ENCODE results near the gene SLC29A3. TPM values are rescaled to one million over a fixed set of nuclear protein-coding genes. Genes with fewer than 3 reads are reported as not detected.

SLC29A3 gene
- total and polyA plus RNA-seq, 2 donors = 2.5 to 5.6 TPM

GRCh38 chr10:71391701-71392100, 72.6 kb downstream of the SLC29A3 start:
- H3K36me3 ChIP-seq (ENCODE audit: control insufficient read depth in 2 of 2, insufficient read depth in 2 of 2, low read length in 1 of 2) = no peaks in the 10 kb centered on the region
- H3K4me1 ChIP-seq (ENCODE audit: control insufficient read depth in 2 of 2, insufficient read depth in 2 of 2, low read length in 2 of 2) = peaks cover 9 to 19% of the 10 kb centered on the region in 2 donors
- 97% methylated on average over 5 of the region's 5 CpGs for WGBS
- no peak overlapping the region for H3K27ac ChIP-seq (ENCODE audit: low read depth in 1 of 2, low read length in 1 of 2)
- no peak overlapping the region for H3K4me3 ChIP-seq (ENCODE audit: low read length in 2 of 2)
- no peak for DNase-seq (ENCODE audit: low read depth in 6 of 9, low spot score in 9 of 9)
- H3K27me3 ChIP-seq (ENCODE audit: control insufficient read depth in 2 of 2, insufficient read depth in 1 of 2, low read length in 1 of 2) = peaks cover 11 to 34% of the 10 kb centered on the region in 2 donors
- no peaks in the 10 kb centered on the region for H3K9me3 ChIP-seq (ENCODE audit: control insufficient read depth in 2 of 2, insufficient read depth in 1 of 2, low read length in 1 of 2)

- no peaks in the 10 kb centered on the region for H3K9me3 ChIP-seq (ENCODE audit: control insufficient read depth in 2 of 2, insufficient read depth in 1 of 2, low read length in 1 of 2)
- WGBS = 81% methylated on average over 1 of the region's 1 CpG
- H3K4me3 ChIP-seq (ENCODE audit: low read length in 2 of 2) = no peak overlapping the region
- H3K27ac ChIP-seq (ENCODE audit: low read depth in 1 of 2, low read length in 1 of 2) = no peak overlapping the region
- H3K27me3 ChIP-seq (ENCODE audit: control insufficient read depth in 2 of 2, insufficient read depth in 1 of 2, low read length in 1 of 2) = peaks cover 17 to 39% of the 10 kb centered on the region in 2 donors
- no peak for DNase-seq (ENCODE audit: low read depth in 6 of 9, low spot score in 9 of 9)
- H3K36me3 ChIP-seq (ENCODE audit: control insufficient read depth in 2 of 2, insufficient read depth in 2 of 2, low read length in 1 of 2) = no peaks in the 10 kb centered on the region
- peaks cover 14 to 20% of the 10 kb centered on the region in 2 donors for H3K4me1 ChIP-seq (ENCODE audit: control insufficient read depth in 2 of 2, insufficient read depth in 2 of 2, low read length in 2 of 2)
Observed at GRCh38 chr10:71392292-71392691, 73.2 kb downstream of the SLC29A3 start.

- H3K27ac ChIP-seq (ENCODE audit: low read depth in 1 of 2, low read length in 1 of 2) = no peak overlapping the region
- no peaks in the 10 kb centered on the region for H3K36me3 ChIP-seq (ENCODE audit: control insufficient read depth in 2 of 2, insufficient read depth in 2 of 2, low read length in 1 of 2)
- 95% methylated on average over 16 of the region's 16 CpGs for WGBS
- H3K27me3 ChIP-seq (ENCODE audit: control insufficient read depth in 2 of 2, insufficient read depth in 1 of 2, low read length in 1 of 2) = peaks cover 25 to 47% of the 10 kb centered on the region in 2 donors
- DNase-seq (ENCODE audit: low read depth in 6 of 9, low spot score in 9 of 9) = no peak
- H3K9me3 ChIP-seq (ENCODE audit: control insufficient read depth in 2 of 2, insufficient read depth in 1 of 2, low read length in 1 of 2) = no peaks in the 10 kb centered on the region
- no peak overlapping the region for H3K4me3 ChIP-seq (ENCODE audit: low read length in 2 of 2)
- H3K4me1 ChIP-seq (ENCODE audit: control insufficient read depth in 2 of 2, insufficient read depth in 2 of 2, low read length in 2 of 2) = peaks cover 17 to 27% of the 10 kb centered on the region in 2 donors
Observed at GRCh38 chr10:71392791-71393781, 74.0 kb downstream of the SLC29A3 start.

- H3K36me3 ChIP-seq (ENCODE audit: control insufficient read depth in 2 of 2, insufficient read depth in 2 of 2, low read length in 1 of 2) = no peaks in the 10 kb centered on the region
- H3K4me3 ChIP-seq (ENCODE audit: low read length in 2 of 2) = no peak overlapping the region
- peaks cover 17 to 27% of the 10 kb centered on the region in 2 donors for H3K4me1 ChIP-seq (ENCODE audit: control insufficient read depth in 2 of 2, insufficient read depth in 2 of 2, low read length in 2 of 2)
- WGBS = 98% methylated on average over 8 of the region's 8 CpGs
- no peak overlapping the region for H3K27ac ChIP-seq (ENCODE audit: low read depth in 1 of 2, low read length in 1 of 2)
- DNase-seq (ENCODE audit: low read depth in 6 of 9, low spot score in 9 of 9) = no peak
- H3K9me3 ChIP-seq (ENCODE audit: control insufficient read depth in 2 of 2, insufficient read depth in 1 of 2, low read length in 1 of 2) = no peaks in the 10 kb centered on the region
- H3K27me3 ChIP-seq (ENCODE audit: control insufficient read depth in 2 of 2, insufficient read depth in 1 of 2, low read length in 1 of 2) = peaks cover 33 to 56% of the 10 kb centered on the region in 2 donors
Observed at GRCh38 chr10:71393841-71394475, 74.9 kb downstream of the SLC29A3 start.

- Histone ChIP-seq H3K27ac (ENCODE audit: low read depth in 1 of 2, low read length in 1 of 2) (no peak overlapping the region), H3K4me3 (ENCODE audit: low read length in 2 of 2) (no peak overlapping the region), H3K27me3 (ENCODE audit: control insufficient read depth in 2 of 2, insufficient read depth in 1 of 2, low read length in 1 of 2) (peaks cover 36 to 67% of the 10 kb centered on the region in 2 donors), H3K36me3 (ENCODE audit: control insufficient read depth in 2 of 2, insufficient read depth in 2 of 2, low read length in 1 of 2) (no peaks in the 10 kb centered on the region), H3K4me1 (ENCODE audit: control insufficient read depth in 2 of 2, insufficient read depth in 2 of 2, low read length in 2 of 2) (peaks cover 17 to 25% of the 10 kb centered on the region in 2 donors), H3K9me3 (ENCODE audit: control insufficient read depth in 2 of 2, insufficient read depth in 1 of 2, low read length in 1 of 2) (no peaks in the 10 kb centered on the region)
- DNase-seq (ENCODE audit: low read depth in 6 of 9, low spot score in 9 of 9) = no peak
- 98% methylated on average over 11 of the region's 11 CpGs for WGBS
Observed at GRCh38 chr10:71394926-71395562, 76.0 kb downstream of the SLC29A3 start.

GRCh38 chr10:71395621-71396020, 76.6 kb downstream of the SLC29A3 start:
- peaks cover 36 to 72% of the 10 kb centered on the region in 2 donors for H3K27me3 ChIP-seq (ENCODE audit: control insufficient read depth in 2 of 2, insufficient read depth in 1 of 2, low read length in 1 of 2)

GRCh38 chr10:71396084-71396710, 77.1 kb downstream of the SLC29A3 start:
- Histone ChIP-seq H3K4me1 (ENCODE audit: control insufficient read depth in 2 of 2, insufficient read depth in 2 of 2, low read length in 2 of 2) (peaks cover 8 to 14% of the 10 kb centered on the region in 2 donors), H3K27me3 (ENCODE audit: control insufficient read depth in 2 of 2, insufficient read depth in 1 of 2, low read length in 1 of 2) (peaks cover 36 to 76% of the 10 kb centered on the region in 2 donors), H3K27ac (ENCODE audit: low read depth in 1 of 2, low read length in 1 of 2) (peak overlapping the region in 1 of 2 donors; percentile 37), H3K36me3 (ENCODE audit: control insufficient read depth in 2 of 2, insufficient read depth in 2 of 2, low read length in 1 of 2) (no peaks in the 10 kb centered on the region), H3K9me3 (ENCODE audit: control insufficient read depth in 2 of 2, insufficient read depth in 1 of 2, low read length in 1 of 2) (no peaks in the 10 kb centered on the region), H3K4me3 (ENCODE audit: low read length in 2 of 2) (peak overlapping the region in 1 of 2 donors; percentile 54)
- peak in 5 of 9 donors; percentile 27 to 67 (median 30) for DNase-seq (ENCODE audit: low read depth in 6 of 9, low spot score in 9 of 9)
- WGBS = 15% methylated on average over 46 of the region's 46 CpGs

More at GRCh38 chr10:71395621-71396020, 76.6 kb downstream of the SLC29A3 start:
- Histone ChIP-seq H3K9me3 (ENCODE audit: control insufficient read depth in 2 of 2, insufficient read depth in 1 of 2, low read length in 1 of 2) (no peaks in the 10 kb centered on the region), H3K27ac (ENCODE audit: low read depth in 1 of 2, low read length in 1 of 2) (no peak overlapping the region), H3K36me3 (ENCODE audit: control insufficient read depth in 2 of 2, insufficient read depth in 2 of 2, low read length in 1 of 2) (no peaks in the 10 kb centered on the region), H3K4me3 (ENCODE audit: low read length in 2 of 2) (no peak overlapping the region), H3K4me1 (ENCODE audit: control insufficient read depth in 2 of 2, insufficient read depth in 2 of 2, low read length in 2 of 2) (peaks cover 12 to 19% of the 10 kb centered on the region in 2 donors)
- DNase-seq (ENCODE audit: low read depth in 6 of 9, low spot score in 9 of 9) = no peak
- WGBS = 96% methylated on average over 4 of the region's 4 CpGs

GRCh38 chr10:71396711-71397295, 77.7 kb downstream of the SLC29A3 start, which contains the start of gene CDH23:
Gene CDH23 (plus strand): TSS chr10:71396920. CDS start chr10:71439832, 42,912 bp downstream.
- under 1% methylated on average over 91 of the region's 91 CpGs for WGBS
- Histone ChIP-seq H3K4me1 (ENCODE audit: control insufficient read depth in 2 of 2, insufficient read depth in 2 of 2, low read length in 2 of 2) (peaks cover 8 to 13% of the 10 kb centered on the region in 2 donors), H3K9me3 (ENCODE audit: control insufficient read depth in 2 of 2, insufficient read depth in 1 of 2, low read length in 1 of 2) (no peaks in the 10 kb centered on the region), H3K27me3 (ENCODE audit: control insufficient read depth in 2 of 2, insufficient read depth in 1 of 2, low read length in 1 of 2) (peaks cover 36 to 74% of the 10 kb centered on the region in 2 donors), H3K27ac (ENCODE audit: low read depth in 1 of 2, low read length in 1 of 2) (peak within 1 kb of the TSS in 1 of 2 donors; percentile 37), H3K4me3 (ENCODE audit: low read length in 2 of 2) (peak within 1 kb of the TSS; percentile 13 to 54), H3K36me3 (ENCODE audit: control insufficient read depth in 2 of 2, insufficient read depth in 2 of 2, low read length in 1 of 2) (no peaks in the 10 kb centered on the region)
- DNase-seq (ENCODE audit: low read depth in 6 of 9, low spot score in 9 of 9) = no peak
